HG02943 (cell line): ENCODE measurements around the gene CCDC51.

Experiments used
- ATAC-seq: cut with Tn5 transposase; IDR thresholded peaks from one replicate; pipeline ENCODE4 v1.9.1; 2021; ENCODE audit warnings: mild to moderate bottlenecking, low read depth, moderate library complexity; ENCODE audit not compliant: unreplicated experiment

CCDC51 gene

DNA sequence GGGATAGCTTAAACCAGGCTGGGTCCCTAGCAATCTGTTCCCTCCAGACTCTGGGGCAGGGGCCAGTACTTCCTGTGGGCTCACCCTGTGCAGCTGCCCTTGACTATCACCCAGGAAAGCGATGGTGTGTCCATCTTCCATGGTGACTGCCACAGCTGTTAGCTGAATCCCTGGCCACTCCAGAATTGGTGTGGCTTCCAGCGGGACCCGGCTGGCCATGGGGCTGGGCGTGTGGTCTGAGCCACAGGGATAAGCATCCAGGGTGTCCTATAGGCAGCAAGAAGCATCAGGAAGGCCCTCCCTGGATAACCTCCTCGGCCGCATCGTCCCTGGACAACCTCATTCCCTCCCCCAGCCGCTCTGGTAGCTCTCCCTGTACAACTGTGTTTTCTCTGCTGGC is 17.2 kb downstream of the CCDC51 start:
- no peak for ATAC-seq

DNA sequence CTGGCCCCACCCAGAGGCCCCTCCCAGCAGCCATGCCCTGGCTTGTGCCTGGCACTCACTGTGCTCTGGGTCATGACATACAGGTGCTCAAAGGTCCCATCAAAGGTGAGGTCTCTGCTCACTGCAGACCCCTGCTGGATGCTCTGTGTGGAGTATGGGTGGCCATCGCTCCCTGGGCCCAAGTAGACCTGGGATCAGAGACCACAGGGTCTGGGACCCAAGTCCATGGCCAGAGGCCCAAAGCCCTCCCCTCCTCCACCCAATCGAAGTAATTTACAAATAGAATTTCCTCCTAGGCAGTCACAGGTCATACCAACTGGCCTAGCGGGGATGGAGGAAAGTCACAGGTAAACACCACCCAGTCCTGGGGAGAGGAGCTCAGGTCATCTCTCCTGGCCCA is 17.6 kb downstream of the CCDC51 start:
- ATAC-seq: no peak

- ATAC-seq: no peak
These were observed 19.4 kb downstream of the CCDC51 start for GRCh38 chr3:48420561-48420960.

GRCh38 chr3:48419597-48419996 is 20.3 kb downstream of the CCDC51 start:
- ATAC-seq: no peak

- ATAC-seq: no peak
These were observed 20.8 kb downstream of the CCDC51 start for GRCh38 chr3:48419149-48419548.

DNA sequence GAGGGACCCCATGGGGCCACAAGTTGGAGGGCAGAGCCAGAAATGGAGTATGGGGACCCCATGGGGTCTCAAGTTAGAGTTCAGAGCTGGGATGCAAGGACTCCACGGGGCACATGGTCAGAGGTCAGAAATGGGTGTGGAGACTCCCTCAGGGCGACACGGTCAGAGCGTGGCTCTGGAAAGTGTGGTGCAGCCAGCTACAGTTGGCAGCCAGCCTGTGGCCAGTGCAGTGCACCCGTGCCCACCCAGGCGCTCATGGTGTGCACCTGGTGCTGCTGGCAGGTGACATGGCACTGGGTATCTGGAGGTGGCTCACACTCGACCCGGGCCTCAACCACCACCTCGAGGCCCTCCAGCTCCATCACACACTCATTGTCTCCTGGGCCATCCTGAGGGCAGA is 21.3 kb downstream of the CCDC51 start:
- no peak for ATAC-seq

DNA sequence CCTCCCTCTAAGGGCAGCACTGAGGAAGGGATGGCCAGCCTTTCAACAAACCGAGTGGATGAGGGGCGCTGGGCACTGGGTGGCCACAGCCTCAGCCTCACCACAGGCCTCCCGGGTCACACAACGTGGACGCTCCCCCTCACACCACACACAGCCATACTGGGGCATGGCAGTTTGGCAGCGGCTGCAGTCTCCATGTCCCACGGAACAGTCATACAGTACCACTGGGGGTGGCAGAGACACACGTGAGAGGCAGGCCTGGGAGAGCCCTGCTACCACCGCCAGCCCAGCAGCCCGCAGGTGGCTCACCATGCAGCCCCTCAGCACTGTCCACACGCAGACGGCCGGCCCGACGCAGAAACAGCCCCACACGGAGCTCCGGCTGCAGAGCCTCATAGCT is 21.8 kb downstream of the CCDC51 start:
- no peak for ATAC-seq

DNA sequence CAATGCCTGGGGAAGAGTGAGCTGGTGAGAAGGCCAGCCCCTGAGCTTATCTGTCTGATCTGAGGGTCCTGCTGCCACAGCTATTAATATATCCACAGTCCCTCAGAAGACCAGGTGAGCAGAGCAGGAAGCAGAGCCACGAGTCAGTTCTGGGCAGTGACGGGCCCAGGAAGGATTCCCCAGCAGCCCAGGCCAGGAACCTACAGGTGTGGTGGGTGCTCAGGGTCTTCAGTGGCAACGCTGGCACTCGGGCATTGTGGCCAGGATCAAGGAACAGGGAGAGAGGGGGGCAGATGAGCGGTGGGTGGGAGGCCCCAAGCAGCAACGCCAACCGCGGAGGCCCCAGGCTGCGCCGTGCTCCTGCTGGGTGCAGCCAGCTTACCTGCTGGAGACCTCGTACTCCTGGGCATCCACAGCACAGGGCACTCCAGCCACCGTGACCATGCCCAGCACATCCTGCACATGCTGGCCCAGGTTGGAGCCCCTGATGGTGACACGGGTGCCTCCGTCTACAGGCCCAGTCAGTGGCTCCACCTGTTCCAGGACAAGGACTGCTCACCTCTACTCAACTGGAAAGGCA is 22.3 kb downstream of the CCDC51 start:
- ATAC-seq: no peak

DNA sequence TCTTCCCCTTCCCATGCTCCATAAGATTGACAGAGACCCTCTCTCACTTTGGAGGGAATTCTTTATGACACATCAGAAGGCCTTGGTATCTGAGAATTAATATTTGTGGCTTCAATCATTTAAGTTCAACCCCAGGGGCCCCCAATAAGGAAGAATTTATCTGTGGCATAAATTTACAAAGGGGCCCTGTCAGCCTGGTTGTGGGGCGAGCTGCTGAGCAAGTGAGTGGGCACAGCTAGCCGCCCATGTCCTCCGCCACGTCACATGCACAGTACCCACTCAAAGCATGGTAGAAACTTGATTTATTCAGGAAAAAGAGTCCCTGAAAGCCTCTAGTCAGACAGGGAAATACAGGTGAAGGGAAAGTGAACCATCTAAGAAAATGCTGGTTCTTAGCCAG is 23.4 kb downstream of the CCDC51 start:
- ATAC-seq: no peak

DNA sequence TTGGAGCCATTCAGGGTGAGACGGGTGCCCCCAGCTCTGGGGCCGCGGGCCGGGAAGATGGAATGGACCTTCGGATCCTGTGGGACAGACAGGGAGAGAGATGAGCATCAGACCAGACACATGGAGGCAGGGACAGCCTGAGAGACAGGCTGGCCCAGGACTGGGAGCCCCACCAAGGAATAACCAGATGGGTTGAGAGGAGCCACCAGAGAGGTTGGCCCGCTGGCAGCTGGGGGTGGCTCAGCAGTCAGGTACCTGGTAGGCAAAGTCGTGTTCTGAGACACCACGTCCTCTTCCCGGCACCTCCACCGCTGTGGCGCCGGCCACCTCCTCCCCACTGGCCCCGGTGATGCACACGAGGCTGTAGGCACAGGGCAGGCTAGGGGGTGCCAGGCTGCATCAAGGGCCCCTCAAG is 23.8 kb downstream of the CCDC51 start:
- no peak for ATAC-seq

DNA sequence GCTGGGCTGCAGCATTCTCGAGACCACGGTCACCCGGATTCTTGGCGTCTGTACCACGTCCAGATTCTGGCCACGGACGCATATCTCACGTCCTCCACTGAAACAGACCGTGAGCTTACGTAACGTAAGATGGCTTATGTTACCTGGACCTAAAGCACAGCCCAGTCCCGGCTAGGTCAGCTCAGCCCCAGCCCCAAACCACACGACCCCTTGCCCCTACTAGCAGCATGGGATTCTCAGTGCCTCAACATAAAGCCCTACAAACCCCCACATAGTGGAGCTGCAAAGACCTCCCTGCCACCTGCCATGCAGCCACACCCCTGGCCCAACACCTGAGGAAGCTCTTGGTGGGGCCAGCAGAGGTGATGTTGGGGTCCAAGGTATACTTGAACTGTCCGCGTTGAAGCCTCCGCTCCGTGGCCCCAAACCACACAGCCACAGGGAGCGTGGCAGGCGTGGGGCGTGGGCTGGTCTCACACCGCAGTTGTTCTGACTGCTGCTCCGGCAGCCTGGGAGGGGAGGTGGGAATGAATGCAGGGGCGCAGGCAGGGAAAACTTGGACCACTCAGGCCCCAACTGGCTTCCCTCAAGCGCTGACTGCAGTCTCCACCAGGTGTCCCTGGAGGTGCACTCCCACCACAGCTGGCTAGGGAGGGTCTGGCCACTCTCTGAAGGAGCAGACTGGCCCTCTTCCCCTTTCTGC is 24.5 kb downstream of the CCDC51 start:
- ATAC-seq: no peak

- no peak for ATAC-seq
These were observed 25.3 kb downstream of the CCDC51 start for GRCh38 chr3:48414376-48415250.

- no peak for ATAC-seq
These were observed 26.3 kb downstream of the CCDC51 start for GRCh38 chr3:48413611-48414010.

- ATAC-seq: no peak
These were observed 26.8 kb downstream of the CCDC51 start for GRCh38 chr3:48413086-48413485.

GRCh38 chr3:48412375-48413001 is 27.4 kb downstream of the CCDC51 start:
- no peak for ATAC-seq

- no peak for ATAC-seq
These were observed 28.1 kb downstream of the CCDC51 start for GRCh38 chr3:48411606-48412374.

- ATAC-seq: no peak
These were observed 28.8 kb downstream of the CCDC51 start for GRCh38 chr3:48411041-48411588.

DNA sequence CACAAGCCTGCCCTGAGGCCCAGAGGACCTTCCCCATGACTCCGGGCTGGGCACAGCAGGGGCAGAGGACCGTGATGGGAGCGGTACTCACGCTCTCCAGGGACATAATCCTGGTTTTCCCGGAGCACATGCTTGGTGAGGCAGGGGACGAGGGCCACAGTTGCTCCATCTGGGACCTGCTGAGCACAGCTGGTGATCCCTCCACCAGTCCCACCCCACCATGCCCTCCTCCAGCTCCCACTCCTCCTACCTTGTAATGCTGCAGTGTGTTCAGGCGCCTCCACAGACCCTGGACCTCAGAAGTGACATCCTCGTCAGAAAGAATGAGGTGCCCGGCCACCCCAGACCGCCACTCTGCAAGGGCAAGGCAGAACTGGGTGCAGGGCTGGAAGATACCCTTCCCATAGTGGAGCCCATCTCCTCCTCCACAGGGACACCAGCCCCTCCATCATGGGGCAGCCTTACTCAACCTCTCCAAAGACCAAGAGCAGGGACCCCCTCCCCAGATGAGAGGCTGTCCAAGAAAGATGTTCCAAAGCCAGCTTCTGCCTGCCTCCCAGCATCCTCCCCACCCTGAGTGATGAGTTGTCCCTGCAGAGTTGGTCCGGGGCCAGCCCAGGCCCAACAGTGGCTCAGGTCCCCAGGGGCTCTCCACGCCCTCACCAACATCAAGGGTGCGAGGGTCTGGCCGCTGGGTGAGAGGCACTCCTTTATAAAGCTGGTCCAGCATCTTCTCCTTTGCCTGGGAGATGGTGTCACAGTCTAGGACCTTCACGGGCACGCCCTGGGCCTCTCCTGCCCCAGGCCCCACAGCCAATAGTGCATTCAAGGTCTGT is 29.5 kb downstream of the CCDC51 start:
- ATAC-seq: no peak
